ENCODE data around the gene TOX2.
A peak's percentile ranks its signal among the peaks of the same experiment; 100 is the strongest.

The TOX2 gene

DNA sequence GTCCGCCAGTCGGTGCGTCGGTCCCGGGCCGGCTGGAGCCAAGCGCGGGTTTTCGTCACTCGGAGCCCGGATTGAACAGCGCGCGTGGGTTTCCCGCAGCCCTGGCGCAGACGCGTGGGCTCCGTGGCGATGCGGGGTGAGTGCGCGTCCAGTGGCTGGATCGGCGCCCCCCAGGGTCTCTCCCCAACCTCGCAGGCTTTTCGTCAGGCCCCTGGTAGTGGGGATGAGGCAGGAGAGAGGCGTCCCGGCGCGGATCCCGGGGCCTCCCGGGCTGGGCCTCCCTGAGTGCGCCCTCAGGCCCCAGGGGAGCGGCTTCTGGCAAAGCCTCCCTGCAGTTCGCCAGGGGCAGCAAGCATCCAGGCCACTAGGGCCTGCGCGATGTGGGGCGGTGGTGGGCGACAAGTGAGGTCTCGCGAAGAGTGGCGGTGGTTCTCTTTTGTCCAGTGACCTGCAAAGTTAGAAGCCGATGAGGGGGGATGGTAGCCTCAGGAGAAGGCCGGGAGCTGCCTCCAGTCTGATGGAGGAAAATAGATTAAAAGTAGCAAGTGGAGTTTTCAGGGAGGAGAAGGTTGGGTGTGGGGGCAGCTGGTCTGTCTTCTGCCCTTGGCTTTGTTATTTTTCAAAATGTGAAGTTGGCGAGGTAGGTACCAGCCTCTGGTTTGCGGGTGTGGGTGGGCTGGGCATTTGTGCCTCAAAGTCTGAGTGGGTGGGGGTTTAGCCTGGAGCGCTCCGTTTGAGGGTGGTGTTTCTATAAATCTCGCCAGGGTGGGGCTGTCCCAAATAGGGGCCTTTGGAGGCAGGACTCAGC, 1.6 kb downstream of the TOX2 start:
- DNase-seq = no peak

- DNase-seq = no peak
These were observed 2.3 kb downstream of the TOX2 start for GRCh38 chr20:43916881-43917371.

DNA sequence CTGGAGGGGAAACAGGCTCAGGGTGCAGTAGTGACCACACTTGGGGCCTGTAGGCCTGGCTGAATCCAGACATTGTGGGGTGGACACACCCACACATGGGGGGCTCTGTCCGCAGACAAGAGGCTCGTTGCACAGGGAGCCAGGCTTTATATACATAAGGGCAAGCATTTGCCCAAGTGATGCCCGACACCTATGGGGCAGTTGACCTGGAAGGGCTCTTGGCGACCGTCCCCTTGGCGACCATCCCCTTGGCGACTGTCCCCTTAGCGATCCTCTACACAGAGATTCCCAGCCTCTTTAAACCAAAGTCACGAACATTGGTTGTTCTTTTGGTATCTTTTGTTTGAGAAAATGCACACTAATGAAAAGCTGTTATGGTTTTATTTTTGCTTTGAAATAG, 2.7 kb downstream of the TOX2 start:
- no peak for DNase-seq

GRCh38 chr20:43919686-43920403, 5.2 kb downstream of the TOX2 start:
- no peak for DNase-seq

- DNase-seq = no peak
These were observed 6.1 kb downstream of the TOX2 start for GRCh38 chr20:43920797-43921196.

GRCh38 chr20:43921227-43921780, 6.7 kb downstream of the TOX2 start:
- DNase-seq = no peak

DNA sequence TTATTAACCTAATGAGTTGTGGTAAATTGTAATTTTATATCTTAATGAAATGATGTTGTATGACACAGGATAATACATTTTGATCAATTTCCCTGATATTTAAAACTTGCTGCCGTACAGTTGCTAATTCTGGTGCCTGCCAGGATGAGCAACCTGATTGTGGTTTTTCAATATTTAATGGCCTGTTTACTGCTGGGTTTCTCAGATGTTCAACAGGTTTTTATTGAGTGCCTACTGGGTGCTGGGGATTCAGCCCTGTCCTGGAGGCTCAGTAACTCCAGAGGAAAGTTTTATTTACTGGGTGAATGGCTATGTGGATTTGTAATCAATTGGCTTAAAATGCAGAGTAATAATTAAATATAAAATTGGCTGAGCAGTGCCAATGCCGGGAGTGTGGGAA, 8.0 kb downstream of the TOX2 start:
- no peak for DNase-seq

GRCh38 chr20:43923322-43923721, 8.7 kb downstream of the TOX2 start:
- DNase-seq = no peak

GRCh38 chr20:43923917-43924316, 9.3 kb downstream of the TOX2 start:
- DNase-seq = no peak

- peak; percentile 25 for DNase-seq
These were observed 10.6 kb downstream of the TOX2 start for GRCh38 chr20:43925215-43925614.

GRCh38 chr20:43925801-43926200, 11.1 kb downstream of the TOX2 start:
- DNase-seq = peak; percentile 25

- DNase-seq = no peak
These were observed 11.8 kb downstream of the TOX2 start for GRCh38 chr20:43926287-43927050.

GRCh38 chr20:43931976-43932375, 17.3 kb downstream of the TOX2 start:
- DNase-seq = no peak

DNA sequence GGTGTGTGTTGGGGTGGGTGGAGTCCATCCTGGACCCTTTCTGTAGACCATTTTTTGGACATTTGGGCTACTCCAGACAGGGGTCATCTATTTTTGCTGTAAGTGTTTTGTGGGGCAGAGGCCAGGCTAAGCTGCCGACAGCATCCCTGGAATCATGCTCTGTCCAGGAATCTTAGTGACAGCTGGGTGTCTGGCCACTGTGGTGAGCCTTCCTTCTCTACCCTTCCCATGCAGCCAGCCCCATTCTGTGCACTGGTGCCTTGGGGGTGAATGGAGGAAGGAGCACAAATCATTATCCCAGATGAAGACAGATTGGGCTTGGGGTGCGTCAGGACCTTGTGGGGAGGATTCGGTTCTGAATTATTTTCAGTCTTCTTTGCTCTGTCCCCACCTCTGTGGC, 20.2 kb downstream of the TOX2 start:
- DNase-seq = no peak

DNA sequence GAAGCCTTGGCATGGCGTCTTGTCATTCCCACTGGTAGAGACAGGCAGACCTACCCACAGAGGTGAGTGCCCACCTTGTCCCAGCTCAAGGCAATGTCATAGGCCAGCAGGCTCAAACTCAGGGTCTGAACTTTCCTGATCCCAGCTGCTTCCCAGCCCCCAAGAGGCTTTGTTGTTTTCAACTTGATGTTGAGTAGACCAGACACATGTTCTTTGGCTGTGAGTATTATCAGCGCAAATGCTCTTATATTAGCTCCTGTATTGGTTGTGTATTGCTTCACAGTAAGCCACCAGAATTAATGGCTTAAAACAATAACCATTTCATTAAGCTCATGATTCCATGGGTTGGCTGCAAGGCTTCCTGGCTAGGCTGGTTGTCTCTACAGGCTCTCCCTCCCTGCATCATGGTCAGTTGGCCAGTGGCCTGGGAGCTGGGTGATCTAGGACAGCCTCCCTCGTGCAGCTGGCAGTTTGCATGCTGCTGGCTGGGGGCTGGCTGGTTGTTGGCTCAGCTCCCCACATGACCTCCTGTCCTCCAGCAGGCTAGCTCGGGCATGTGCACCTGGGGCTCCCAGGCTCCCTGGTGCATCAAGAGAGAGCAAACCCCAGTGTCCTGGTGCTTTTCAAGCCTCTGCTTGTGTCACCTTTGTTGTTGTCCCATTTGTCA, 21.6 kb downstream of the TOX2 start:
- no peak for DNase-seq

GRCh38 chr20:43936805-43937204, 22.2 kb downstream of the TOX2 start:
- DNase-seq = no peak

DNA sequence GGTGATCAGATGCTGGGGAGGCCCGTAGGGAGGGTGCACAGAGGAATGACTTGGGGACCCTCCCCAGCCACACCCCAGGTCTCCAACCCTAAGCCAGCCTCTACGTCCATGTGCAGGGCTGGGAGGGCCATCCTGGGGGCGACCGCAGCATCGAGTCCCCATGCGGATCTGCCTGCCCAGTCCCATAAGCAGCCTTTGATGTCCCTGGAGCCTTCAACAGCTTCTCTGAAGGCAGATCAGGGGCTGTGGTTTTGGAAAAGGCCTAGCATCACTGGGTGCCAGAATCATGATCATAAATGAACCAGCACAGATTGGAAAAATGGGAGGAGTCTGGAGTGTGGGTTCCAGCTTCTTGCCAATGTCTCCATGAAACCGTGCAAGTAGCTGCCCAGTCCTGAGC, 22.9 kb downstream of the TOX2 start:
- DNase-seq = no peak

GRCh38 chr20:43938017-43938655, 23.5 kb downstream of the TOX2 start:
- DNase-seq = no peak

DNA sequence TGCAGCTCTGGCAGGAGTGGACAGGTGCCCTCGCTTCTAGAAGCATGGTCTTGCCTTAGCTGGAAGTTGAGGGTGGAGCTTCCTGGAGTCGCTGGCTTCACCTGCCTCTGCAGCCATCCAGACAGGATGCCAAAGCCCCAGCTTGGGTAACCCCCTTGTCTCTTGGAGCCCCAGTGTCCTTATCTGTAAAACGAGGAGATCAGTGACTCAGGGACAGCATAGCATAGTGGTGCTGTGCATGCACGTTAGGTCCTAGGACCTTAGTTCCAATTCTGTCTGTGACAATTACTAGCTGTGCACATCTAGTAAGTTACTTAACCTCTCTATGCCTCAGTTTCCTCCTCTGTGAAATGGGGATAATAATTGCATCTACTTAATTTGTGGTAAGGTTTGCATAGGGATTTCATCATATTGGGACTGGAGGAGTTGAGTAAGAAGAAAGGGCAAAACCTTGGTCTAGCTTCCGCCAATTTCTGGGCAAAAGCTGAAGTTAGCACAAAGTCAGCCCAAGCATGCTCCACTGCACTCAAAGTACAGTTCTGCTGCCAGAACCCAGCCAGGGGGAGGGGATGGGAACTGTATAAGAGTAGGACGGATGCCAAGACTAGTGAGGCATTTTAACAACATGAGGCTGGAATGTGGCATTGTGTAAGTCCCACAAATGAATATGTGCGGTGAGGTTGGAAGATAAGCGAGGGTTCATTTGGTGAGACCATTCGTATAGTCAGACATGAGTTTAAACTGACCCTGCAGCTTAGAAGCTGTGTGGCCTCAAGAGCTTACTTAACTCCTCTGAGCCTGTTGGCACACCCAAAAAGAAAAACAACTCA, 24.5 kb downstream of the TOX2 start:
- DNase-seq = no peak

DNA sequence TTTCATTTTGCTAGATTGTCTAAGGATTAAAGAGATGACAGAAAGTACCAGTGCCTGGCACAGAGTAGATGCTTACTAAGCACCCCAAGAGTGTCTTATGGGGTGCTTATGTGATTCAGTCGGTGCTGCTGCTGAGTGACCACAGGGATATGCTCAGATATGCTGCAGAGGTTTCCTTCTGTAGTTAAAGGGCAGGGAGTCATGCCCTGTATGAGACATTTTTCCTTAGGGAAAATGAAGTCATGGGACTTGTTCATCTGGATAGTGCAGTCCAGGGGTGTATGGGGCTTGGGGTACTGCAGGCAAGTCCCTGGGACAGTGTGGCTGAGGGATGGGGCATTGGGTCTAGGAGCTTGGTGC, 25.1 kb downstream of the TOX2 start:
- no peak for DNase-seq

DNA sequence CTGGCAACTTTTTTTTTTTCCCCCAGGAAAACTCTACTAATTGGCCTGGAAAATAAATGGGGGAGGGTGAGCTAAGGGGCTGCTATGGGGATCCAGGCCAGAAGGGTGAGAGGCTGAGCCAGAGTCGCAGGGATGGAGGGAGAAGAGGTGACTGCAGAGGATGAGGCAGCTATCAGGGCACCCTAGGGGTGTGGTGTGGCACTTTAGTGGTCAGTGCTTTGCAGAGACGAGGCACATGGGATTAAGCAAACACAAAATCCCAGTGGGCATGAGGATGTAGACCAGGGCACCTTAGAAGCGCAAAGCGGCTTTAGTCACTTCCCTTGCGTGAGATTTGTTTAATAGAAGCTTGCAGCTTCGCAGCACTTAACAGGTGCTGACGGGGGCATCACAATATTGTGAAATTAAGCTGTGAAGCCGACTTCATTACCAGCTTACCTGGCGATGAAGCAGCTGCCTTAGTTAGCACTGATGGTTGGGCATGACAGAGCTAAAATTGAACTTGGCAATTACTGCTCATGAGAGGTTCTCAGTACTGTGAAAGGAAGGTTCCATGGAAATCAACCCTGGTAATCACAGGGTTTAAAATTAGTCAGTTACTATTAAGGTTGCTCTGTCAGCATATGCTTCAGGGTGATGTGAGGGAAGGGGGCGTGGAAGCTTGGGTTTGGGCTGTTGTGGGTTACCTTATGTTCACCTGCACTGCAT, 26.0 kb downstream of the TOX2 start:
- no peak for DNase-seq
